ENCODE results near the gene KPNA2. TPM values are rescaled to one million over a fixed set of nuclear protein-coding genes. Genes with fewer than 3 reads are reported as not detected.

Gene KPNA2
- total RNA-seq: 180 and 198 TPM in 2 replicates

DNA sequence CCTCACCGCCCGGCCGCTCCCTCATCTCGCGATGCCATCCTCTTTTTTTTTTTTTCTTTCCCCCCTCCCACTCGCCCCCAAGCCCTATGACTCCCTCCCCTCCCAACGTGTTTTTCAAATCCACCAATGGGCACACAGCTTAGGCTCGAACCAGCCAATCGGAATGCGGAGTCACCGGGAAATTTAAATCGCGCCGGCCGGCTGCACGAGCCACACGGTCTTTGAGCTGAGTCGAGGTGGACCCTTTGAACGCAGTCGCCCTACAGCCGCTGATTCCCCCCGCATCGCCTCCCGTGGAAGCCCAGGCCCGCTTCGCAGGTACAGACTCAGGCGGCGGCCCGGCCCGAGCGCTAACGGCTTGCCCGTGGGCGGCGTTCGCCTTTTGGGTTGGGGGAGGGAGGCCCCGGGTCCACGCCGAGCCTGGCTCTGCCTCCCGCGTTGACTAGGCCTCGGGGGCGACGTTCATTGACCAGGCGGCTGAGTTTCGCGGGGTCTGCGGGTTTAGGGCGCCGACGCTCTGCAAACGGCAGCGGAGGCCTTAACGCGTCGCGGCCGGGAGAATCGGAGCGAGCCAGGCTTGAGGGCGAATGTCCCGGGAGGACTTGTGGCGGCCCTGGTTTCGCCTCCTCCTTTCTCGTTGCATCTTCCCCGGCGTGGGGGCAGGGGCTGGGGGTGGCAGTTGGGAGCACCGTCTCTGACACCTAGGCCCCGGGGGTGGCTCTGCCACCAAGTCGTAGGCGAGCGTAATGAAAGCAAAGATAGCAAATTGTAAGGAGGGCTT, at the start of gene KPNA2:
KPNA2 (plus strand) TSS at position 213 of the 781 bp plus-strand sequence. CDS start 1,398 bp downstream, outside the sequence.

DNA sequence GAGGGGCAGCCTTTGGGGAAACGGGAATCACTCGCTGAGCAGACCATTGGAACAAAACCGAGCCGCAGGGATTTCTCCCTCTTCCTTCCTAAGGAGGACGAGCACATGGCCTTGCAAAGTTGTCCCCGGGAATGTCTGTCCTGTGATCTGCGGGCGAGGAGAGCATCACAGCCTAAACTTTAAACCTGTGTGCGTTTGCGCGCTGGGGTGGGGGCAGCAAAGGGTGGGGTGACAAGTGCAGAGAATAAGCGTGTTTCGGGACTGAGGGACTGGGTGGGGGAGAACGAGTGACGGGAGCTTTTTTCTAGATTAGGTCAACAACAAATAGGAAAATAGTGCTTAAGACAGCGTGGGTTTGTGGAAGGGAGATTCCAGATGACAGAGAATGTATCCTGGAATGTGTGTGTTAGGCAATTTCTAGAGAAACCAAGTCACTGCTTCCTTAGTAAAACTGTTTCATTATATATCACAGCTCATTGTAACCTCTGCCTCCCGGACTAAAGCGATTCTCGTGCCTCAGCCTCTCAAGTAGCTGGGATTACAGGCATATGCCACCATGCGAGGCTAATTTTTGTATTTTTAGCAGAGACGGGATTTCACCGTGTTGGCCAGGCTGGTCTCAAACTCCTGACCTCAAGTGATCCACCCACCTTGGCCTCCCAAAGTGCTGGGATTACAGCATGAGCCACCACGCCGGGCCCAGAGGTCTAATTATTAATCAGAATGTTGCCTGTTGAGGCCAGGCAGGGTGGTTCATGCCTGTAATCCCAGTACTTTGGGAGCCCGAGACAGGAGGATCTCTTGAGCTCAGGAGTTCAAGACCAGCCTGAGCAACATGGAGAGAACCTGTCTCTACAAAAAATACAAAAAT, 39.0 kb upstream of the KPNA2 start, which contains the start of gene C17orf58:
C17orf58 (minus strand) TSS at position 169 of the 871 bp plus-strand sequence. CDS start 271 bp downstream, outside the sequence.

Other genes starting within 250 kb of the KPNA2 start
- gene BPTF, start 210.2 kb upstream of the KPNA2 start, total RNA-seq: 21.6 TPM in 2 replicates
- 12.8 and 13.0 TPM in 2 replicates for gene C17orf58, start 39.3 kb upstream of the KPNA2 start, total RNA-seq
- gene AMZ2, start 212.3 kb downstream of the KPNA2 start, total RNA-seq: 121 and 129 TPM in 2 replicates